Psoas muscle (tissue), 8 donors: ENCODE measurements around the gene FTO. TPM values are rescaled to one million over a fixed set of nuclear protein-coding genes. Genes with fewer than 3 reads are reported as not detected.

ENCODE experiments used
- ATAC-seq, 4 donors: fragments of 200-7000 bp; cut with Tn5 transposase; one replicate each; pipeline ENCODE4 v1.9.1; 2020; ENCODE audit warnings: moderate library complexity in 3 of 4, mild to moderate bottlenecking in 2 of 4
- DNase-seq, 2 donors: peaks; one replicate each; pipeline ENCODE4 v3.0.0-alpha.2; 2020
- H3K27ac ChIP-seq: fragments of 200-600 bp; one replicate; pipeline ENCODE4 v1.8.0; 2022
- H3K27me3 ChIP-seq, 3 donors: fragments of 200-600 bp in 1 of 3; one replicate each; pipeline versions ENCODE4 v1.6.1 to v1.8.0; 2013 to 2022; ENCODE audit warnings: low read length in 2 of 3, mild to moderate bottlenecking in 2 of 3, moderate library complexity in 1 of 3; ENCODE audit not compliant: insufficient read depth in 3 of 3
- H3K36me3 ChIP-seq, 2 donors: fragments of 200-600 bp in 1 of 2; one replicate each; pipeline versions ENCODE4 v1.6.1 to v1.8.0; 2013 to 2022; ENCODE audit warnings: low read depth in 1 of 2, mild to moderate bottlenecking in 1 of 2, moderate library complexity in 1 of 2; ENCODE audit not compliant: insufficient read depth in 1 of 2
- H3K4me1 ChIP-seq: fragments of 200-600 bp; one replicate; pipeline ENCODE4 v1.8.0; 2022
- H3K4me3 ChIP-seq: fragments of 200-600 bp; one replicate; pipeline ENCODE4 v1.8.0; 2022; ENCODE audit warnings: mild to moderate bottlenecking
- H3K9me3 ChIP-seq: fragments of 200-600 bp; one replicate; pipeline ENCODE4 v1.8.0; 2022
- WGBS, 3 donors: extraction: QIAGEN DNeasy Blood & Tissue Kit; methylation state at CpG; one replicate each; pipeline versions ENCODE4 v1.1.6 to v1.1.7; 2013; 5-methylcytosine and 5-hydroxymethylcytosine counted together
- intact Hi-C, 2 donors: fragments of 100-400 bp; cut with DNase I; formaldehyde crosslinking; loops; one replicate each; pipeline versions ENCODE4 v1.11.0 to v1.14.2; 2022
- polyA plus RNA-seq, 3 donors: library from polyadenylated mRNA; stranded (reverse); fragments of 200-250 nt; gene quantifications; one replicate each; pipeline ENCODE4 v1.2.3, GENCODE V29; 2013
- total RNA-seq, 4 donors: library from RNA; stranded (reverse); fragmentation: NEBNext Ultra II Directional in 2 of 4; extraction: Animal tissue kit (Norgen Biotek cat#: 25700) in 2 of 4; gene quantifications; one replicate each; pipeline versions ENCODE4 v1.2.1 to v1.2.4, GENCODE V29; 2021 to 2023
- TF ChIP-seq, protein P1 (sequence below): fragments of 200-600 bp; IDR thresholded peaks from one replicate; pipeline ENCODE4 v1.8.0; 2022; ENCODE audit warnings: antibody characterized with exemption
- donor health status: healthy with polysubstance abuse.
- donor health status: DM: no; HTN: no; CAD: no; lungs with moderate emphysema.
- donor health status: Bipolar disorder and iron deficiency.
- donor health status: healthy.
- donor health status: DM: yes; HTN: yes; CAD: no.
- donor health status: DM: no; HTN: no; CAD: no.
- donor health status: DM: no; HTN: no; CAD: no.
- donor health status: DM: yes; HTN: yes; CAD: no.

FTO gene
- total and polyA plus RNA-seq, 7 donors = 14.2 to 67.6 (median 47.4) TPM

DNA sequence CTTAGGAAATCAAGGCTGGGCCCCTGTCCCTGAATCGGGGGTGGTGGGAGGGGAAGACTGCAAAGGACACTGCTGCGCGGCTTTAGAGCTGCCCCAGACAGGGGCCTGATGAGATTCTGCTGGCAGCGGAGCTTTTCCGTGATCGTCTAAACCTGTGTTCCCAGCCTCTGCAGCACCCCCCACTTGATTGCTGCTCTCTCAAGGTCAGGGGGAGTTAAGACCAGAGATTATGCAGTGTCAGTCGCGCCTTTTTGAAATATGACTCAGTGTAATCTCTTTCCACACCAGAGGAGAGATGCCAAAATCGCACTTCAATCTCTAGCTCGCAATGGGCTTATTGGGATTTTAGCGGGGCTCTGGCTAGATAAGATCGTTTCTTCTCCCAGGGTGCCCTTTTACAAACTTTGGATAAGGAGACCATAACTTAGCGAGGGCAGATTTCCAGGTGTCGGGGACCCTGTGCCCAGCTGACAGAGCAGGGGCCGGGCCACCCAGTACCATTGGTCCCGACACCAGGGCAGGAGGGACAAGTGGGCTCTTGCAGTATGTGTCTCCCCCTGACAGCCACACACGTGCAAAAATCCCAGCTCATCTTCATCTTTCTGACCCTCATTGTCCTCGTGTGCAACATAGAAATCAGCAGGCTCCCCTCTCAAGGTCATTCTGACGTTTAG, 495.7 kb downstream of the FTO start:
- no peak overlapping the region for H3K27ac ChIP-seq
- ATAC-seq (no peak), DNase-seq (no peak)
- intact Hi-C loops = loop anchor here (10.0 kb wide), 2 partner anchors 615 to 735 kb away; partner anchors contain the start of gene IRX5 (in 2 of the 2)
- H3K27me3 ChIP-seq = peaks cover 0 to 2% (median 0%) of the 10 kb centered on the region in 3 donors
- 72 to 75% (median 72%) methylated on average over 19 of the region's 19 CpGs for WGBS, 3 donors
- no peaks in the 10 kb centered on the region for H3K9me3 ChIP-seq
- H3K4me3 ChIP-seq = no peak overlapping the region
- no peaks in the 10 kb centered on the region for H3K36me3 ChIP-seq
- no peaks in the 10 kb centered on the region for H3K4me1 ChIP-seq
- TF ChIP-seq, protein P1, sequence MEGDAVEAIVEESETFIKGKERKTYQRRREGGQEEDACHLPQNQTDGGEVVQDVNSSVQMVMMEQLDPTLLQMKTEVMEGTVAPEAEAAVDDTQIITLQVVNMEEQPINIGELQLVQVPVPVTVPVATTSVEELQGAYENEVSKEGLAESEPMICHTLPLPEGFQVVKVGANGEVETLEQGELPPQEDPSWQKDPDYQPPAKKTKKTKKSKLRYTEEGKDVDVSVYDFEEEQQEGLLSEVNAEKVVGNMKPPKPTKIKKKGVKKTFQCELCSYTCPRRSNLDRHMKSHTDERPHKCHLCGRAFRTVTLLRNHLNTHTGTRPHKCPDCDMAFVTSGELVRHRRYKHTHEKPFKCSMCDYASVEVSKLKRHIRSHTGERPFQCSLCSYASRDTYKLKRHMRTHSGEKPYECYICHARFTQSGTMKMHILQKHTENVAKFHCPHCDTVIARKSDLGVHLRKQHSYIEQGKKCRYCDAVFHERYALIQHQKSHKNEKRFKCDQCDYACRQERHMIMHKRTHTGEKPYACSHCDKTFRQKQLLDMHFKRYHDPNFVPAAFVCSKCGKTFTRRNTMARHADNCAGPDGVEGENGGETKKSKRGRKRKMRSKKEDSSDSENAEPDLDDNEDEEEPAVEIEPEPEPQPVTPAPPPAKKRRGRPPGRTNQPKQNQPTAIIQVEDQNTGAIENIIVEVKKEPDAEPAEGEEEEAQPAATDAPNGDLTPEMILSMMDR = no peak

DNA sequence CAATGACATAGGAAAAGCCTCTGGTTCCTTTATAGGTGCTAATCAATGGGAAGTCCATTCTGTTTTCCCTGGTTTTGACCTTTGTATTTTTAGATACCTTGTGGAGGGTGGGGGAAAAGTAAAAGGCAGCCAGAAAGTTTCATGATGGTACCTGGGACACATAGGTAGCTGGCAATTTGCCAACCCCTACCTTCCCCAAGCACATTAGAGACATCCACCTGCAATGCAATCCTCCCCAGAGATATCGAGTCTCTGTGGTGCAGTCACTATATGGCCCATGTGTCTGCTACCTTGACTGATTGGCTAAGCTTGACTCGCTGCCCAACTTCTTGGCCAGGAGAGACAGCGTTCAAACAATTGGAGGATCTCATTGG, 496.2 kb downstream of the FTO start:
- Histone ChIP-seq H3K27me3 (peaks cover 0 to 2% (median 0%) of the 10 kb centered on the region in 3 donors), H3K4me1 (no peaks in the 10 kb centered on the region), H3K9me3 (no peaks in the 10 kb centered on the region), H3K4me3 (no peak overlapping the region), H3K36me3 (no peaks in the 10 kb centered on the region), H3K27ac (no peak overlapping the region)
- ATAC-seq = no peak
- 92 to 95% (median 93%) methylated on average over 3 of the region's 3 CpGs for WGBS, 3 donors
- intact Hi-C loops = no loop called here
- TF ChIP-seq, protein P1 = no peak
- no peak for DNase-seq

DNA sequence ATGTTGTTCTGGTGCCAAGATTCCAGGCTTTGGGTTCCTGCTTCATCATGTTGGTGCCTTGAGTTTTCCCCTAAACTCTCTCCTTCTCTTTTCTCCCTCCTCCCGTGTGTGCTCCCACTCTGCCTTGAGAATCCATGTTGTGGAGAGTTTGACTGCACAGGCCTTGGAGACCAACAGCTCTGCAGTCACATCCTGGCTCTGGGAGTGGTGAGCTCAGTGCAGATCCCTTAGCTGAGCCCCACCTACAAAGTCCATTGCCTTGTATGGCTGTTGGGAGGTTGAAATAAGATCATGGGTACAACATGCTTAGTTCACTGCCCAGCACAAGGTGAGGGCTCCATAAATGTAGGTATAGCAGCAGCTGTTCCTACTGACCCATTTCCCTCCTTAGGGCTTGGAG, 496.8 kb downstream of the FTO start:
- no peaks in the 10 kb centered on the region for H3K9me3 ChIP-seq
- 70 to 100% (median 80%) methylated on average over 1 of the region's 1 CpG for WGBS, 3 donors
- TF ChIP-seq, protein P1 = no peak
- DNase-seq = no peak
- H3K4me1 ChIP-seq = no peaks in the 10 kb centered on the region
- no peak for ATAC-seq
- intact Hi-C loops = no loop called here
- H3K4me3 ChIP-seq = no peak overlapping the region
- no peaks in the 10 kb centered on the region for H3K36me3 ChIP-seq
- peaks cover 0 to 2% (median 0%) of the 10 kb centered on the region in 3 donors for H3K27me3 ChIP-seq
- H3K27ac ChIP-seq = no peak overlapping the region

DNA sequence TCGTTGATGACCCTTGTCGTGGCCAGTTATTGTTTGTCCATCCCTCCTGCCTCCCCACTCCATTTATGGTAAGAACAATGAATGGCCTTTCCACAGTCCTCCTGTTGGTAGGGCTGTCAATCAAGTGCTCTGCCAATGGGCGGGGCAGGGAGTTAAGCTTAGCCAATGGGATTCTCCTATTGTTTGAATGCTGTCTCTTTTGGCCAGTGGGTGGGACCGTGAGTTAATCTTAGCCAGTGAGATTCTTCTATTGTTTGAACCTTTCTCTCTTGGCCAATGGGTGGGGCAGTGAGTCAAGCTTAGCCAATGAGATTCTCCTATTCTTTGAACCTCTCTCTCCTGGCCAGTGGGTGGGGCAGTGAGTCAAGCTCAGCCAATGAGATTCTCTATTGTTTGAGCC, 497.2 kb downstream of the FTO start:
- Histone ChIP-seq H3K27me3 (peaks cover 0 to 2% (median 0%) of the 10 kb centered on the region in 3 donors), H3K9me3 (no peaks in the 10 kb centered on the region), H3K36me3 (no peaks in the 10 kb centered on the region), H3K4me1 (no peaks in the 10 kb centered on the region), H3K4me3 (no peak overlapping the region), H3K27ac (no peak overlapping the region)
- TF ChIP-seq, protein P1 = no peak
- 90 to 99% (median 97%) methylated on average over 4 of the region's 4 CpGs for WGBS, 3 donors
- ATAC-seq (no peak), DNase-seq (no peak)
- intact Hi-C loops = no loop called here

Other genes starting within 250 kb of the FTO start
- gene AKTIP, start 200.9 kb upstream of the FTO start, total RNA-seq = 10 to 100 TPM; 62.5 to 78.8 (median 66.8) TPM
- gene AKTIP, start 200.9 kb upstream of the FTO start, polyA plus RNA-seq = 10 to 100 TPM; 27.6 to 88.1 (median 44.2) TPM
- 1 to 10 TPM in 3 of 4 donors, under 1 TPM in 1; 0.81 to 2.6 (median 1.7) TPM for gene RPGRIP1L, start 297 bp upstream of the FTO start, total RNA-seq
- gene RPGRIP1L, start 297 bp upstream of the FTO start, polyA plus RNA-seq = 1 to 10 TPM in 2 of 3 donors, under 1 TPM in 1; 1.00 to 2.6 (median 1.5) TPM